Vagina (tissue), 2 donors: Measurements from ENCODE around the gene CLEC16A. TPM values are rescaled to one million over a fixed set of nuclear protein-coding genes. Genes with fewer than 3 reads are reported as not detected.

Experiments
- DNase-seq, 2 donors: peaks; one replicate each; pipeline ENCODE4 v3.0.0-alpha.2; 2017; ENCODE audit errors: extremely low spot score in 2 of 2
- H3K27ac ChIP-seq: fragments of 200-600 bp; sonication (generic); one replicate; pipeline ENCODE4 v1.5.1; 2019
- H3K27me3 ChIP-seq: fragments of 200-600 bp; sonication (generic); one replicate; pipeline ENCODE4 v1.5.1; 2019
- H3K36me3 ChIP-seq, 2 donors: fragments of 200-600 bp; sonication (generic); one replicate each; pipeline ENCODE4 v1.5.1; 2017 to 2019
- H3K4me1 ChIP-seq: fragments of 200-600 bp; sonication (generic); one replicate; pipeline ENCODE4 v1.5.1; 2019
- H3K4me3 ChIP-seq, 2 donors: fragments of 200-600 bp; sonication (generic); 1 replicate in 1 of 2; 2 replicates in 1 of 2; pipeline ENCODE4 v1.5.1; 2016 to 2019
- H3K9me3 ChIP-seq: fragments of 200-600 bp; sonication (generic); one replicate; pipeline ENCODE4 v1.5.1; 2019
- POLR2A ChIP-seq, 2 donors: fragments of 450-650 bp; IDR thresholded peaks; one replicate each; pipeline ENCODE4 v1.6.1; 2017; ENCODE audit warnings: antibody characterized with exemption in 2 of 2, mild to moderate bottlenecking in 2 of 2, moderate library complexity in 2 of 2
- POLR2AphosphoS5 ChIP-seq, 2 donors: sonication (generic); formaldehyde crosslinking; IDR thresholded peaks; one replicate each; pipeline ENCODE4 v1.9.0; 2017; ENCODE audit warnings: antibody characterized with exemption in 2 of 2, mild to moderate bottlenecking in 2 of 2, low read depth in 1 of 2; ENCODE audit not compliant: insufficient read depth in 1 of 2
- intact Hi-C: fragments of 100-400 bp; cut with DNase I; formaldehyde crosslinking; loops from one replicate; pipeline ENCODE4 v1.15.1; 2023
- total RNA-seq: library from RNA; depleted of rRNA; stranded (reverse); fragments of >200 nt; gene quantifications from one replicate; pipeline ENCODE4 v1.2.3, GENCODE V29; 2016
- TF ChIP-seq, protein P1 (sequence below), 3 experiments: fragments of 450-650 bp in 2 of 3; fragments of 200-600 bp in 1 of 3; sonication (generic) in 1 of 3; IDR thresholded peaks; one replicate each; pipeline ENCODE4 v1.5.1; 2017 to 2019; ENCODE audit warnings: antibody characterized with exemption in 3 of 3, mild to moderate bottlenecking in 2 of 3, moderate library complexity in 2 of 3

CLEC16A gene
- total RNA-seq, 1 donor from 2014 or later, result 21.6 TPM

DNA sequence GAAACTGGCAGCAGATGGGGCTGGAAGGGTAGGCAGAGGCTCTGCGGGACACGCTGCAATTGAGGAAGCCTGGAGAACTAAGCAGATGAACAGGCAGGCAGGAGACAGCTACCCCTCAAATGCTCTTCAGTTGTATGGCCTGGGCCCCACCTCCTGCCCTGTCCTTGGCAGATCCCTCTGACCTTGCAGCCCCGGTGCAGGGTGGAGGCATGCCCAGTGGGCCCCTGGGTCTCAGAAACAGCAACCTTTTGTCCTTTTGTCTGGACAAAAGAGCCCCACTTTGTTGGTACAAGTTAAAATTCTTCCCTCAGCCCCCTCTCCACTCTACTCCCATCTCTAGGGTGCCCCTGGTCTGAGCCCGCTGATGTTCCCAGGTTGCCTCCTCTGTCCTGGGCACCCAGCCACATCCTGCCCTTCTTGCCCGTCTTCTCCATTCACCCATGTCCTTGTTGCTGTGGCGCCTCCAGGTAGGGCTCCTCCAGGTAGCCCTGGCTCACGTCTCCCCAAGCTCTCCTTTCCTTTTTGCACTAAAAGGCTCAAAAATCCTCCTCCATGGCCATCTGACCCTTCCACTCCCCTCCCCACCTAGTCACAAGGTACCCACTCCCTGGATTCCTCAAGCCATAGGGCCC is 136.8 kb downstream of the CLEC16A start:
- no peaks in the 10 kb centered on the region for H3K36me3 ChIP-seq
- H3K9me3 ChIP-seq, result no peaks in the 10 kb centered on the region
- no peak for DNase-seq
- H3K4me1 ChIP-seq, result peaks cover 72% of the 10 kb centered on the region
- H3K4me3 ChIP-seq, result no peak overlapping the region
- TF ChIP-seq POLR2A (IDR thresholded peaks at IDR 0.05) (no peak), POLR2AphosphoS5 (IDR thresholded peaks at IDR 0.05; ENCODE audit: insufficient read depth in 1 of 2, low read depth in 1 of 2) (no peak)
- TF ChIP-seq, protein P1, sequence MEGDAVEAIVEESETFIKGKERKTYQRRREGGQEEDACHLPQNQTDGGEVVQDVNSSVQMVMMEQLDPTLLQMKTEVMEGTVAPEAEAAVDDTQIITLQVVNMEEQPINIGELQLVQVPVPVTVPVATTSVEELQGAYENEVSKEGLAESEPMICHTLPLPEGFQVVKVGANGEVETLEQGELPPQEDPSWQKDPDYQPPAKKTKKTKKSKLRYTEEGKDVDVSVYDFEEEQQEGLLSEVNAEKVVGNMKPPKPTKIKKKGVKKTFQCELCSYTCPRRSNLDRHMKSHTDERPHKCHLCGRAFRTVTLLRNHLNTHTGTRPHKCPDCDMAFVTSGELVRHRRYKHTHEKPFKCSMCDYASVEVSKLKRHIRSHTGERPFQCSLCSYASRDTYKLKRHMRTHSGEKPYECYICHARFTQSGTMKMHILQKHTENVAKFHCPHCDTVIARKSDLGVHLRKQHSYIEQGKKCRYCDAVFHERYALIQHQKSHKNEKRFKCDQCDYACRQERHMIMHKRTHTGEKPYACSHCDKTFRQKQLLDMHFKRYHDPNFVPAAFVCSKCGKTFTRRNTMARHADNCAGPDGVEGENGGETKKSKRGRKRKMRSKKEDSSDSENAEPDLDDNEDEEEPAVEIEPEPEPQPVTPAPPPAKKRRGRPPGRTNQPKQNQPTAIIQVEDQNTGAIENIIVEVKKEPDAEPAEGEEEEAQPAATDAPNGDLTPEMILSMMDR (IDR thresholded peaks at IDR 0.05), result no peak
- intact Hi-C loops, result no loop called here
- peak overlapping the region; percentile 79 for H3K27ac ChIP-seq
- no peaks in the 10 kb centered on the region for H3K27me3 ChIP-seq

DNA sequence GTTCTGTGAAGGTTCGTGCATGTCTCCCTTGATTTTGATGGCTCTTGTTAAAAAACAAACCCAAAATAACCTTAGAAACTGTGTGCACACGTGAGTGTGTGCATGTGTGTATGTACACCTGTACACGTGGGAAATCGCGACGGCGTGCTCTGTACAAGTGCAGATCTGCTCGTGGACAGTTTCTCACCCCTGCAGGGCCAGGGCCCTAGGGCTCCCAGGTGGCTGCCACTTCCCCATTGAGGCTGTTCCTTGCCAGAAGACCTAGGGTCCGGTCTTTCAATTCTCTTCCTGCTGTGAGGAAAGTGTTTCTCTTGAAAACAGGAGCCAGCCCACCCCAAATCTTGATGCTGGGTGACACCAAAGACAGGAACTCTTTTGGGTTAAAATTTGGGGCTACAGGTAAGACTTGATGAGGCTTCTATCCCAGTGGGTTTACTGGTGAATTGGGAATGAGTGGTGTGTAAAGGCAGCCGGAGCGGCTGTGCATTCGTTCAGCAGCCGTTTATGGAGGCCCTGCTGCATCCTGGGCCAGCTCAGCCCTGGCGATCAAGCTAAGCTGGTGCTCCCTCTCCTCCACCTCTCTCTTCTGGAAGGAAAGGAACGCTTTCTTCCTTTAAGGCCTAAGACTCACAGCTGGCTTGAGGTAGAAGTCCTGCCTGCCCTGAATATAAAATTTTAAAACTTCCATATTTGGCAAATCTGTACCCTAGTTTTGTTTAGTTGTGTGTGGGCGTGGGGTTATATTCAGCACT is 137.9 kb downstream of the CLEC16A start:
- Histone ChIP-seq H3K27ac (no peak overlapping the region), H3K4me3 (no peak overlapping the region), H3K27me3 (no peaks in the 10 kb centered on the region), H3K4me1 (peaks cover 69% of the 10 kb centered on the region), H3K9me3 (no peaks in the 10 kb centered on the region), H3K36me3 (no peaks in the 10 kb centered on the region)
- TF ChIP-seq, protein P1 (IDR thresholded peaks at IDR 0.05), result no peak
- TF ChIP-seq POLR2A (IDR thresholded peaks at IDR 0.05), result no peak
- TF ChIP-seq POLR2AphosphoS5 (IDR thresholded peaks at IDR 0.05; ENCODE audit: insufficient read depth in 1 of 2, low read depth in 1 of 2), result no peak
- no peak for DNase-seq
- intact Hi-C loops, result no loop called here

DNA sequence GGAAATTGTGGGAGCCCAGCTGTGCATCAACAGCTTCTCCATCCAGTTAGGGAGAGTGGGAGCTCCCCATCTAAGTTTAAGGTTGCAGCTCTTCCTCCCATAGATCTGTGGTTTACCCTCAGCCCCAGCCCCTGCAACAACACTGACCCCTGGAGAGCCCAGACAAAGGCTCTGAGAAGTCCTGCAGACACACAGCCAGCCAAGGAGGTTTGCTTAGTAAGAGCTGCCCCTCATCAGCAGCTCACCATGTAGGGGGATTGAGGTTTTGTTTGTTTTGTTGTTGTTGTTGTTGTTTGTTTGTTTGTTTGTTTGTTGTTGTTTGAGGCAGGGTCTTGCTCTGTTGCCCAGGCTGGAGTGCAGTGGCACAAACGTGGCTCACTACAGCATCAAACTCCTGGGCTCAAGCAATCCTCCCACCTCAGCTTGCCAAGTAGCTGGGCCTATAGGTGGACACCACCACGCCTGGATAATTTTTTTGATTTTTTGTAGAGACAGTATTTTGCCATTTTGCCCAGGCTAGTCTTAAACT is 138.6 kb downstream of the CLEC16A start:
- TF ChIP-seq, protein P1 (IDR thresholded peaks at IDR 0.05), result no peak
- TF ChIP-seq POLR2A (IDR thresholded peaks at IDR 0.05) (no peak), POLR2AphosphoS5 (IDR thresholded peaks at IDR 0.05; ENCODE audit: insufficient read depth in 1 of 2, low read depth in 1 of 2) (no peak)
- Histone ChIP-seq H3K9me3 (no peaks in the 10 kb centered on the region), H3K27me3 (no peaks in the 10 kb centered on the region), H3K36me3 (no peaks in the 10 kb centered on the region), H3K27ac (no peak overlapping the region), H3K4me1 (peaks cover 67% of the 10 kb centered on the region), H3K4me3 (no peak overlapping the region)
- intact Hi-C loops, result no loop called here
- no peak for DNase-seq

DNA sequence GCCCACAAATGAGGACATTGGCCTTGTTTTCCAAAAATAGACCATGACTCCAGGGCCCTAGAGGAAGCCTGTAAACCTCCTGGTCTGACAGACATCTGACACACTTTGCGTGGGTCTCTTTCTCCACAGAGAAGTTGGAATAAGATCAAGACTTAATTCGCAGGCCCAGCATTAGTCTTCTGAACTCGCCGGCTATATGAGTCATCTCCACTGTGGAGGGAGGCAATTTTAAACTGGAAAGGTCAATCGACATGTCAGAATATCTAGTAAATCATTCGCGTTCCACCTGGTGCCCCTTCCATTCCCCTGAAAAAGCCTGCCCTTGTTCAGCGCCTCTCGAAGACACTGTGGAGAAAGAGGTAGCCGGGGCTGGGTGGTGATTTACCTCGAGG is 140.1 kb downstream of the CLEC16A start:
- Histone ChIP-seq H3K27ac (peak overlapping the region; percentile 72), H3K4me3 (no peak overlapping the region), H3K4me1 (peaks cover 58% of the 10 kb centered on the region), H3K27me3 (no peaks in the 10 kb centered on the region), H3K36me3 (no peaks in the 10 kb centered on the region), H3K9me3 (no peaks in the 10 kb centered on the region)
- TF ChIP-seq POLR2AphosphoS5 (IDR thresholded peaks at IDR 0.05; ENCODE audit: insufficient read depth in 1 of 2, low read depth in 1 of 2), result no peak
- TF ChIP-seq, protein P1 (IDR thresholded peaks at IDR 0.05), result no peak
- intact Hi-C loops, result no loop called here
- no peak for DNase-seq
